Measurements from ENCODE around the gene ZNHIT2.
A peak's percentile ranks its signal among the peaks of the same experiment; 100 is the strongest.

ZNHIT2 gene

DNA sequence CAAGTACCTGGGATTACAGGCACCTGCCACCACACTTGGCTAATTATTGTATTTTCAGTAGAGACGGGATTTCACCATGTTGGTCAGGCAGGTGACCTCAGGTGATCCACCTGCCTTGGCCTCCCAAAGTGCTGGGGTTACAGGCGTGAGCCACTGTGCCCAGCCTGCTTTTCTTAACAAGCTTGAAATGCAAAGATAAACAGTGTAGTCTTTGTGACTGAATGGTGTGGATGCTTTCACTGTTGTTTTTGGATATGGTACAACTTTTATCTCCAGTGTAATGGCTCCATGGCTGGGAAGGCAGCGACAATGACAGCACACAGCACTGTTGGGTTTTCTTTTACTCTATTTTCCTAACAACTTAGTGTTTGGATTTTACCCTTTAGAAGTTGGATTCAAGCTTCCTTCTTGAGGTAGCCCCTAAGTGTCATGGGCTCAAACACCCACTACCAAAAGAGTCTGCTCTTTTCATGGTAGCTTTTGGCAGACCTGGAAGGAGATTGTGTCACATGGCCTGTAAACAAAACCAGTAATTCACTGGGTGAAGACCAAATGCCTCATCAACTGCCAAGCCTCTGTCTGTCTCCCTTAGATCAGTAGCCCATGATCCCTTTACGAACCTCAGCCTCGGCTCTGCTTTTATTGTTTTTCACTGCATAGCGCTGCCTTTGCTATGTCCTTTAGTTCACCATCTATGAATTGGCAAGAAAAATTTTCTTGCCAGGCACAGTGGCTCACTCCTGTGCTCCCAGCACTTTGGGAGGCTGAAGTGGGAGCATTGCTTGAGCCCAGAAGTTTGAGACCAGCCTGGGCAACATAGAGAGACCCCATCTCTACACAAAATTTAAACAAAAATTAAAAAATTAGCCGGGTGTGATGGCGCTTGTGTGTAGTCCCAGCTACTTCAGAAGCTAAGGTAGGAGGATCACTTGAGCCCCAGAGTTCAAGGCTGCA, 15.1 kb downstream of the ZNHIT2 start:
- DNase-seq, result no peak

DNA sequence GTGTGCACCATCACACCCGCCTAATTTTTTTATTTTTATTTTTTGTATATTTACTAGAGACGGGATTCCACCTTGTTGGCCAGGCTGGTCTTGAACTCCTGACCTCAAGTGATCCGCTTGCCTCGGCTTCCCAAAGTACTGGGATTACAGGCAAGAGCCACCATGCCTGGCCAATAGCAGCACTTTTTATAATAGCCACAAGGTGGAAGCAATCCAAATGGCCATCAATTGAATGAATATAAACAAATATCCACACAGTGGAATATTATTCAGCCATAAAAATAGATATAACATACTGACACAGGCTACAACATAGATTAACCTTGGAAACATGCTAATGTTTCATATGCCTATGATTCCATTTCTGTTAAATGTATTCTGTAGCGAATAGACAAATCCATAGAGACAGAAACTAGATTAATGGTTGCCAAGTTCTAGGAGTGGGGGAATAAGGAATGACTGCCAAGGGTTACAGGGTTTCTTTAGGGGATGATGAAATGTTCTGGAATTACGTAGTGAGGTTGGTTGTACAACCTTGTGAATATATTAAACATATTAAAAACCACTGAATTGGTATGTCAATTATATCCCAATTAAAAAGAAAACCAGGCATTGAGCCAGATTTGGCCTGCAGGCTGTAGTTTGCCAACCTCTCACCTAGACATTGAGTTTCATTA, 16.7 kb downstream of the ZNHIT2 start:
- no peak for DNase-seq

DNA sequence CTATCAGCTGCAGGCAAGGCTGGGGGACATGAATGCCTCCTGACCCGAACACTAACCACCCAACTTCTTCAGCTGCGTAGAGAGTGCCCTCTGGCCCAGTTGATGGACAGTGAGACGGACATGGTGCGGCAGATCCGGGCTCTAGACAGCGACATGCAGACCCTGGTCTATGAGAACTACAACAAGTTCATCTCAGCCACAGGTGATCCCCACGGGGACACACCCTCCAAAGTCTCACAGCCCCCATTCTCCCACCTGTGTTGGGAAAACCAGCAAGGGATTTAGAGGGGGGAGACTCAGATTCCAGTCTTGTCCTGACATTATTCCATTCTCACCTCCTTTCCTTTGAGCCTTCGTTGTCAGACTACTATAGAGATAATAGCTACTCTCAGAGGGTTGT, 20.6 kb downstream of the ZNHIT2 start:
- DNase-seq, result no peak

DNA sequence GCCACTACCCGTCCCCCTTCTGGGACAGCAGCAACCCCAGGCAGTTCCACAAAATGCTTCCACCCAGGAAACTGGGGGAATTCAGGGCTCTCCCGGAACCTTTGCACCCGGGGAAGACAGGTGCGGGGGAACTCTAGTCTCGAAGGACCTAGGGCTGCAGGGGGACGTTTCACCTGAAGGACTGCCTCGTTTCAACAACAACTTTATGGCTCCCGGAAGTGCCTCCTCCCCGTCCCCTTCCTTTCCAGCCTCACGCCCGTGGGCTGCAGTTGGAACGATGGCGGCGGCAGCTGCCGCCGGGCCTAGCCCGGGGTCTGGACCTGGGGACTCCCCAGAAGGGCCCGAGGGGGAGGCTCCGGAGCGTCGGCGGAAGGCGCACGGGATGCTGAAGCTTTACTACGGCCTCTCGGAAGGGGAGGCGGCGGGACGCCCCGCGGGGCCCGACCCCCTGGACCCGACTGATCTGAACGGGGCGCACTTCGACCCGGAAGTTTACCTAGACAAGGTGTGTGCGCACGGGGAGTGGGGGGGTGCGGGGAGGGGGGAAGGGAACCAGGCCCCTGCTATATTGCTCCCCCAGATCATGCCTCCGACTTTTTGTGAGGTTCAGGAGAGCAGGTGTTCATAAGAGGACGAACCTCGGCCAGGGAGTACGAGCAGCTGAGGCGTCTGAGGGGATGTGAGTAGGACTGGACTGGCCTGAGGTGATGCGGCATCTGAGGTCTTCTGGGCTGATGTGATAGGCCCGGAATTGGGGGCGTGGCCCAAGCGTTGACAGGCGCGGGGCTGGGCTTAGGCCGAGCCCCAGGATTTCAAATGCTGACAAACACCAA, 21.3 kb downstream of the ZNHIT2 start, which contains the start of gene VPS51:
TSS of gene VPS51 (plus strand) at position 241 of the 833 bp plus-strand sequence. CDS start at position 278, 37 bp downstream.
- peak; percentile 93 for DNase-seq

DNA sequence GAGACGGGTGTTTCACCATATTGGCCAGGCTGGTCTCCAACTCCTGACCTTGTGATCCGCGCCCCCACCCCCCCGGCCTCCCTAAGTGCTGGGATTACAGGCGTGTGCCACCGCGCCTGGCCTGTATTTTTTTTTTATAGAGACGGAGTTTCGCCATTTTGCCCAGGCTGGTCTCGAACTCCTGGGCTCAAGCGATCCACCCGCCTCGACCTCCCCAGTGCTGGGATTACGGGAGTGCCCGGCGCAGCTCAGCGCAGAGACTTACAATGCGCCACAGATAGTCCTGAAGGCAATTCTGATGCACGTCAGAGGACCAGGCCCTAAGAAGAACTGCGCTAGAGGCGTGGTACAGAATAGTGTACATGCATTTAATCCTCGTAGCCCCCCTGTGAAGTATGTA, 22.1 kb downstream of the ZNHIT2 start:
- no peak for DNase-seq

DNA sequence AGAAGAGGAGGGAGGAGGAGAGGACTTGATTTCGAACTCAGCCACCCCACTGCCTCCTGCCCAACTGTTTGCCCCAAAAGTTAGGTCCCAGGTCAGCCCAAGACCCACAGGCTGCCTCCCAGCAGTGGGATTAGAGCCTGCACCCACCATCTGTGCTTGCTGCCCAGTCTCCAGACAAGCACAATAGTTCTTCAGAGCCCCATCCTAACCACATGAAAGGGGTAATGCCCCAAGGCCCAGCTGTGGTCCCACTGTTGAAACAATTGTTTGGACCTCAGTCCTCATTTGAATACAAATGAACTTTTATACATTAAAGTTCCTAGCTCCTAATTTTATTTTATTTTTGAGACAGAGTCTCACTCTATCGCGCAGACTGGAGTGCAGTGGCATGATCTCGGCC, 26.9 kb downstream of the ZNHIT2 start:
- DNase-seq, result no peak

DNA sequence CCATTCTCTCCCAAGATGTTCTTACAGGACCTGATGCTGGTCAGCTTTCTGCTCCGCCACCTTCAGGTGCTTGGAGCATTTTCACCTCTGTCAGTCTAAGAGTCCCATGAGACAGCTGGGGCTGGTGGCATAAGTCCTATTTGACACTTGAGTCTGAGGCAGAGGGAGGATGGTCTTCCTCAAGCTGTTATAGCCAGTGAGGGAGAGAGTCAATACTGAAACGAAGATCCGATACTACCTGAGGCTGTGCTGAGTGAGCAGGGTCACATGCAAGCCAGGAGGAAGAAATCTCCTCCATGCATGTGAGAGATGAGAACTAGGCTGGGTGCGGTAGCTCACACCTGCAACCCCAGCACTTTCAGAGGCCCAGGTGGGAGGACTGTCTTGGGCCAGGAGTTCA, 27.9 kb downstream of the ZNHIT2 start:
- no peak for DNase-seq

DNA sequence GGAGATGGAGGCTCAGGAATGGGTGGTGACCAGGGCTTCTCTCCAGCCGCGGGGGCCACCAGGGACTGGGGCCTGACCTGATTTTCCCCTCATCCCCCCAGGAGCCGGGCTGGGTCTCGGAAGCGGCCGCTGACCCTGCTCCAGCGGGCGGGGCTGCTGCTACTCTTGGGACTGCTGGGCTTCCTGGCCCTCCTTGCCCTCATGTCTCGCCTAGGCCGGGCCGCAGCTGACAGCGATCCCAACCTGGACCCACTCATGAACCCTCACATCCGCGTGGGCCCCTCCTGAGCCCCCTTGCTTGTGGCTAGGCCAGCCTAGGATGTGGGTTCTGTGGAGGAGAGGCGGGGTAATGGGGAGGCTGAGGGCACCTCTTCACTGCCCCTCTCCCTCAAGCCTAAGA, 29.7 kb downstream of the ZNHIT2 start:
- DNase-seq, result no peak

DNA sequence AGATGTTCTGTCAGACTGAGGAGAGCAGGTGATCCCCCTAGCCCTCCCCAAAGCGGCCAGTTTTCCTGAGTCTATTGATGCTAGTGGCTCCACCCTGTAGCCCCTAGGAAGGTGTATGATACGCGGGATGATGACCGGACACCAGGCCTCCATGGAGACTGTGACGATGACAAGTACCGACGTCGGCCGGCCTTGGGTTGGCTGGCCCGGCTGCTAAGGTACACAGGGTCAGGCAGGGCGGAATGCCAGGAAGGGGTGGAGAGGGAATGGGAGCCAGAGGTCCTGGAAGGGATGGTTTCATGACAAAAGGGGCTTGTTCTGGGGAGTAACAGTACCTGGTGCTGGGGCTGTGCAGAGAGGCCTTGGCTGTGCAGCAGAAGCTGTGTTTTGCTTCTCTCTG, 30.3 kb downstream of the ZNHIT2 start:
- DNase-seq, result no peak

DNA sequence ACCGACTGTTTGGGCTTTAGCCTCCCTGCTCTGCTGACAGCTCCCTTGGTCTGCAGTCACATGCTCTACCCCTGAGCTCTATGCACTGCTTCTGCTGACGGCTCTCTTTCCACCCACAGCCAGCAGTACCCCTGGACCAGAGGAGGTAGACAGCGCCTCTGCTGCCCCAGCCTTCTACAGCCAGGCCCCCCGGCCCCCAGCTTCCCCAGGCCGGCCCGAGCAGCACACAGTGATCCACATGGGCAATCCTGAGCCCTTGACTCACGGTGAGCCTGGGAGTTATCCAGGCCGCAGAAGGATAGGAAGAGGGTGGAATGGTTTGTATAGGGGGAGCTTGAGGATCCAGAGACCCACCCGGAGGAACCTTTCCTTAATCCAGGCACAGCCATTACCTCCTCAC, 30.7 kb downstream of the ZNHIT2 start:
- DNase-seq, result no peak

DNA sequence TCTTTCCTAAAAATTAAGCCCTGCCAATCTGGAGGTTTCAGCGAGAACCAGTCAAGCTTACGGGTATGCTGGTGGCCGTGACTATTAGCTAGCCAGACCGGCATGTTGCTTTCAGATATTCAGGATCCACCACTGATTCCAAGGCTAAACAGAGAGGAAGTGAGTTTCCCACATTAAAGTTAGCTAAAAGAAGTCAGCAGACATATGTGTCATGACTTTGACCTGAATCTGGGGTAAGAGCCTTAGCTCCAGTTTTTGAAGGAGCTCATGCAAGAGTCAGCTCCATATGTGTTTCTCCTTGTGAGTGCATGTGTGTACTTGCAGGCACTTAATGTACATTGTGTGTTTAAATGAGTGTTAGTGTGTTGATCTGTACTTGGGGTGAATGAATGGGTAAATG, 32.1 kb downstream of the ZNHIT2 start:
- DNase-seq, result no peak

DNA sequence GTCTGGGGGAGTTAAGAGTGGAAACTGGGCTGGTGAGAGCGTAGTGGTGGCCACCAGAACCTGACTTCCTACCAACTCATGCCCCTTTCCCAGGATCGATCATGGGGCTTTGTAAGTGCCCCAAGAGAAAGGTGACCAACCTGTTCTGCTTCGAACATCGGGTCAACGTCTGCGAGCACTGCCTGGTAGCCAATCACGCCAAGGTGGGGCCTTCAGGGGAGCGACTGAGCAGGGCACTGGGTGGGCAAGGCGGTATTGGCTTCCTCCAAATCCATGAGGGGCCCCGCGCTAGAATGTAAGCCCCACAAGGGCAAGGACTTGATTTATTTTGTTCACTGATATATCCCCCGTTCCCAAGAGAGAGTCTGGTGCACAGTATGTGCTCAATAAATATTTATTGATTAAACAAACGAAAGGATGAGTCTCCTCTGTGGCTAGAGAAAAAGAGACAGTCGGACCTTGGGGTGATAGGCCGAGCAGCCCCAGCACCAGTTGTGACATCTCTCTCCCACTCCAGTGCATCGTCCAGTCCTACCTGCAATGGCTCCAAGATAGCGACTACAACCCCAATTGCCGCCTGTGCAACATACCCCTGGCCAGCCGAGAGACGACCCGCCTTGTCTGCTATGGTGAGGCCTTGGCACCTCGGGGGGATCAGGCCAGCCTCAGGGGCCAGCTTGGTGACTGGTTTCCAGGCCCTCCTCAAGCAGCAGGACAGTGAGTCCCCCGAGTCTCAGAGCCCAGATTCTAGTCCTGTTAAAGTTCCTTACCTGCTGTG, 32.7 kb downstream of the ZNHIT2 start:
- no peak for DNase-seq

DNA sequence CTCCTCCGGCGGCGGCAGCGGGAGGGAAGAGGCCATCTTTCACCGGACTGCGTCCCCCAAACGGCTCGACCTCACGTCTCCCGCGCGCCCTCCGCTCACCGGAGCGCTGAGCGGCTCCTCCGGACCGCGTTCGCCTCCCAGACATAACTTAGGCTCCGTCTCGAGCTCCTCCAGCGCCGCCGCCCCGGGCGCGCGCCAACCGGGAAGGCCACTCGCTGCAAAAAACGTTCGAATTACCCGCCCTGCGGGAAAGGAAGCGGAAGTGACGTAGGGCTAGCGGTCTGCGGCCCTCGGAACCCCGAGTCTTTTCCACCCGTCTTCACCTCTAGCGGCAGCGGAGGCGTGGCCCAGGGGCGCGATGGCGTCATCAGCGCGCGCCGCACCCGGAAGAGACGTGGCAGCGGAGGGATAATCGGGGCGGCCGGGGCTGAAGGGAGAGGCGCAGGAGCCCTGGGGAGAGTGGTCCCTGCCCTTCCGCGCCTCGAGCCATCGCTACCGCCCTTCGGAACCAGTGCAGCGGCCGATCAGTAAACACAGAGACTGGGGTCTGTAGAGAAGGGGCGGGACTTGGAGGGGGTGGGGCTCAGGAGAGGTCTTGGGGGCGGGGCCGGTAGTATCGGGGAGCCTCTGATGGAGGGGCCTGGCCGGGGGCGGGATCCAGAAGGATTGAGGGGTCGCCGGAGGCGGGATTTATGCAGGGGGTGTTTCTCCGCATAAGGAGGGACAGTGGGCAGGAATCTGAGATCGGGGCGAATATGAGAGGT, 33.5 kb downstream of the ZNHIT2 start, which contains the start of the genes CDCA5 and ZFPL1:
TSS of gene CDCA5 (minus strand) at position 207 of the 764 bp plus-strand sequence. CDS start at position 145, 62 bp downstream.
TSS of gene ZFPL1 (plus strand) at position 389 of the 764 bp plus-strand sequence. CDS start 477 bp downstream, outside the sequence.
- DNase-seq, result peak; percentile 97

DNA sequence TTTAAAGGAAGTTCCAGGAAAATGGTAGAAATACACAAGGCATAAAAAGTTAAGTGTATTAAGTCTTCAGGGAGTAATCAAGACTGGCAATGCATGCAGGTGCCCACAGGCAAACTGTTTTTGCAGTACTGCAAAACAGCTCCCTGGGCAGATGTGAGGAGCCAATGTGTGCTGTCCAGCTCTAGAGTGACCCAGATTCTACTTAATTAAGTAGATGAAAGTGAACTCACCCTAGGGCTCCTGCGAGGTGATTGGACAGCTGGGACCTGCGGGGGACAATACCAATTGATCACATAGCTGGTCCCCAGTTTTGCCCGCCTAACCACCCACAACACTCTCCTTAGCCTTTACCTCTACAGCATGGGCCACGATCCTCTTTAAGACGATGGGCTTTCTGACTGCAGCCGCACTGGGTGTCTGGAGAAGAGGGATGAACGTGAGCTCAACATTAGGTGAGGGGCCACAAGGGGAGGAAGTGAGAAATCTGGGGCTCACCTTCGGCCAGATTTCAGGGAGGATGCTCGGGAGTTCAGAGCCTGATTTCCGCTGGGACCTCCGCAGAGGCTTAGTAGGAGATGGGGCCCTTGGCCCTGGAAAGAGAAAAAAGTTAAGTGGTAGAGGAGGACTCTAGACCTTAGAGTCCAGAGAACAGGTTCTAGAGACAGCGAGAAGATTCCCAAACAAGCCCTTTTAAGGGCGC, 34.2 kb downstream of the ZNHIT2 start:
- DNase-seq, result no peak

DNA sequence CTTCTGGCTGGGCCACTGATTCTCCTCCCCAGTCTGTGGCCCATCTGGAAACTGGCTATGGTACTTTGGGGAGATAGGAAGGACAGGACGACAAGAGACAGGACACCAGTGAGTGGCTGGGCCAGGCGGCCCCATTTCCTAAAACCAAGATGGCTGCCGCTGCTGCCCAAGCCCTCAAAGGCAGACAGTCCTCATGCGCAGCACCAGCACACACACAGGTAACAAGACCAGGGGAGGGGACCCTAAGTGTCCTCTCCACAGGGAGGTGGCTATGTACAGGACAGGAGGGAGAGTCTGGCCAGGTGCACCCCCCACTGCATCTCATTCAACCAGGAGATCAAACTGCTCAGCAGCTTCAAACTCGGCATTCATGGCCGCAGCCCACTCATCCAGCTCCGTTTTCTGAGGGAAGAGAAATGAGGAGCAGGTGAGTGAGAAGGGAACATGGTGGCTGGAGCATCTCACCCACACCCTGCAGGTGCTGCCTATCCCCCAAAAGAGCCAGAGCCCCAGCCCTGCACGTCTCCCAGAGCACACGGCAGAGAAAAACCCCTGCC, 38.6 kb downstream of the ZNHIT2 start:
- DNase-seq, result no peak

DNA sequence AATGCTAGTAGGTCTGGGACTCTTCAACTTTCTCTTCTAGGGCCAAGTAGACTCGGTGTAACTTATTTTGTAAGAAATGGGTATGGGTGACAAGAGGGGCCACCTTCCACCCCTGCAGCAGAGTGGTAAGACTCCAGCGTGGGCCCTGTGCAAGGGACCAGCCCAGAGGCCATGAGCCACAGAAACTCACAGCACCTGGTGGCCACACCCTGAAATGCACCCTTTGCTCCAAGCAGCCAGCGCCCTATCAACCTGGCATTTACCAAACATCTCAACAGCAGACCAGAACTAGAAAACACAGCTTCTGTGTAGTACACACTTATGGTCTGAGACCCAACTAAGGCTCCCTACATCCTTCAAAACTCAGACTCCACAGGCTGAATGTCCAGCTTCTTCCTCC, 39.4 kb downstream of the ZNHIT2 start:
- peak; percentile 44 for DNase-seq

DNA sequence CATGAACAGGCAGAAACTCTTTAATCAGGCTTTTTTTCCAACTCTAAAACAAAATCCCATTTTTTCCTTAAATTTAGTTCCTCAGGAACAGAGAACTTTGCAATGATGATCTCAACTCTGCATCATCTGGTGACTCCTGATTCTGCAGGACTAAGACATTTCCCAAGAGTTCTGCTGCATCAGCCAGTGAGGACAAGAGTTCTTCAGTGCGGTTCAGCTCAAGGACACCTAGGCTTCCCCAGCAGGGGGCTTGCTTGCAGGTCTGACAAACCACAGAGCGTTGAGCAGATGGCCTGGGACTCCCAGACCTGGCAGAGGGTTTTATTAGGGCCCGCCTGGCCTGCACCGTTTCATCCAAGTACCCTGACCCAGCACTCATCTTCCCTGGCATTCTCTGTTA, 40.0 kb downstream of the ZNHIT2 start:
- peak; percentile 75 for DNase-seq

DNA sequence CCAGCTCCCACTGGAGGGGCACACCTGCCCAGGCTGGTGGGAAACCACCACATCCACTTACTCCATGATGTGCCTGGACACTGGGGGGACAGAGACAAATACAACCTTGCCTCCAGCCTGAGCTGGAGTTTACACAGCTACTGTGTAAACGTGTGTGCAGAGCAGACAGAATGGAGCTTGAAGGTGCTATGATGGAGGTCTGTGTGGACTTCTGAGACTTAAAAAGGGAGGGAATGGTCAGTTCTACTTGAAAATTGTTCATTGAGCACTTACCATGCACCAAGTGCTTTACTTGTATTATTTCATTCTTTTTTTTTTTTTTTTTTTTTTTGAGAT, 44.9 kb downstream of the ZNHIT2 start:
- no peak for DNase-seq

DNA sequence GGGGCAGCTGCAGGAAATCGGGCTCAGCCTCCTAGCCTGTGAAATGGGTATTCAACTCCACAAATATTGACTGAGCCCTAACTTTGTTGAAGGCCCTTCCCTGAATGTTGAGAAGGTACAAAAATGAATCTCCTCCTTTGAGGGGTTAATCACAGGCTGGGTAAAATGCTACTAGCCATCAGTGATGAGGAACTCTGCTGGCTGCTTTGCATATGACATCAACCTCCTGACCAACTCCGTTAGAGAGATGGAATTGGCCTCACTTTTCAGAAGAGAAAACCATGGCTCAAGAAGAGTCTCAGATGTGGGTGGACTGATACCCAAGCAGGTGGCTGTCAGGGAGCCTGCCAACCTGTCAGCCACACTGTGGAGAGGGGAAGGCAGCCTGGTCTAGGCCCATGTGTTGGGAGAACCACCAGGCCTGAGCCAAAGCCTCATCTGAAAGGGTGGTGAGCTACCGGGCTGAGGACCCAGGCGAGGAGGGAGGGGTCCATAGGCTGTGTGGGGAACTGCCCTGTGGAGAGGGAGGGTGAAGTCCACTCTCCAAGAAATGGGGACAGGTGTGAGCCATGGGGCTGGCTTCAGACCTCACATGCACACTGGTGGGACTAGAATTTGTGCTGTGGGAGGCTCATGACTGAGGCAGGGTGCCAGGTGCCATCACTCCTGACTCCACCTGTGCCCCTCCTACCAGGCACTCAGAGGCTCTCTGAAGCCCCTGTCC, 45.4 kb downstream of the ZNHIT2 start:
- no peak for DNase-seq

DNA sequence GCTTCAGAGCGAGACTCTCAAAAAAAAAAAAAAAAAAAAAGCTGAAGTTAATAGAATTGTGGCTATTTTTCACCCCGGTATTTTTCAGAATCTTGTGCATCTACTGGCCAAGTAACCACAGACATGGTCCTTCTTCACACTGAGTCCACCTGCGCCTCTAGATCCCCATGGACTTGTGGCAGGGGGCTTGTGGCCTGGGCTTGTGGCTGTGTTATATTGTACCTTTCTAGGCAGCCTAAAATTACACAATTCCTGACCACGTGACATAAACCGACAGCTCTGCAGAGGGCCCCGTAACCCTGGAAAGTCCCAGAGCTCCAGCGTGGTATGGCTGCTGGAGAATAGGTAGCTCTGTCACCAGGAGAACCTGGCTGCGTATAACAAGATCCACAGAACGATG, 48.3 kb downstream of the ZNHIT2 start:
- DNase-seq, result no peak

Measured in NCI-H2171 treated with DMSO at 0.1 percent for 48 hours (cell line).